Thyroid gland (tissue), 4 donors: ENCODE measurements around the gene MYO16.

Source experiments
- CTCF ChIP-seq, 6 experiments: fragments of 200-600 bp in 3 of 6; fragments of 450-650 bp in 3 of 6; sonication (generic) in 3 of 6; IDR thresholded peaks; one replicate each; pipeline ENCODE4 v1.5.1; 2016 to 2019; ENCODE audit warnings: antibody characterized with exemption in 6 of 6, mild to moderate bottlenecking in 2 of 6, inconsistent platforms in 1 of 6, moderate library complexity in 1 of 6
- POLR2A ChIP-seq, 2 donors: fragments of 450-650 bp; IDR thresholded peaks; one replicate each; pipeline ENCODE4 v1.6.1; 2017; ENCODE audit warnings: antibody characterized with exemption in 2 of 2, mild to moderate bottlenecking in 2 of 2, moderate library complexity in 1 of 2

GRCh38 chr13:109204252-109204651 lies 574.8 kb downstream of the MYO16 start:
- TF ChIP-seq POLR2A (IDR thresholded peaks at IDR 0.05) (no peak), CTCF (IDR thresholded peaks at IDR 0.05) (no peak)
